HepG2 (cell line): ENCODE data around the gene PXMP4. TPM values are rescaled to one million over a fixed set of nuclear protein-coding genes. Genes with fewer than 3 reads are reported as not detected.

ENCODE experiments used
- CHD2 ChIP-seq: IDR thresholded peaks from 2 replicates; pipeline ENCODE4 v1.6.1; 2011; ENCODE audit warnings: low read depth, low read length, improper control_type of control experiment
- HNRNPH1 ChIP-seq: fragments of 200-400 bp; formaldehyde crosslinking; optimal IDR thresholded peaks from 2 replicates; pipeline ENCODE3; 2017; ENCODE audit warnings: mild to moderate bottlenecking, low read depth, low read length
- HNRNPLL ChIP-seq: fragments of 200-400 bp; formaldehyde crosslinking; IDR thresholded peaks from 2 replicates; pipeline ENCODE4 v1.6.1; 2017; ENCODE audit warnings: mild to moderate bottlenecking, low read depth, low read length; ENCODE audit not compliant: poor library complexity, severe bottlenecking
- IKZF1 ChIP-seq: fragments of 450-650 bp; IDR thresholded peaks from 2 replicates; pipeline ENCODE4 v1.7.1; 2016
- MED1 ChIP-seq: sonication (generic); formaldehyde crosslinking; IDR thresholded peaks from 2 replicates; pipeline ENCODE4 v1.4.0; 2020; ENCODE audit warnings: missing genetic modification reagents
- MEIS1 ChIP-seq: sonication (generic); formaldehyde crosslinking; IDR thresholded peaks from 2 replicates; pipeline ENCODE4 v1.9.0; 2021; ENCODE audit warnings: mild to moderate bottlenecking, missing genetic modification reagents, moderate library complexity, borderline replicate concordance
- NFIC ChIP-seq: IDR thresholded peaks from 2 replicates; pipeline ENCODE4 v1.6.1; 2012; ENCODE audit warnings: mild to moderate bottlenecking, low read length, inconsistent platforms
- NFYB ChIP-seq: sonication (generic); formaldehyde crosslinking; IDR thresholded peaks from 2 replicates; pipeline ENCODE4 v1.4.0; 2020; ENCODE audit warnings: missing genetic modification reagents
- TBX3 ChIP-seq: fragments of 450-650 bp; IDR thresholded peaks from 2 replicates; pipeline ENCODE4 v1.6.1; 2017; ENCODE audit warnings: antibody characterized with exemption, mild to moderate bottlenecking, inconsistent platforms, borderline replicate concordance
- THAP11 ChIP-seq: IDR thresholded peaks from 2 replicates; pipeline ENCODE4 v1.6.1; 2016; ENCODE audit warnings: missing biosample characterization, missing genetic modification reagents
- ZC3H13 ChIP-seq: sonication (generic); formaldehyde crosslinking; IDR thresholded peaks from 2 replicates; pipeline ENCODE4 v1.8.1; 2023; ENCODE audit warnings: mild to moderate bottlenecking, missing genetic modification reagents, moderate library complexity
- ZNF431 ChIP-seq: sonication (generic); formaldehyde crosslinking; IDR thresholded peaks from 2 replicates; pipeline ENCODE4 v1.9.0; 2022; ENCODE audit warnings: missing genetic modification reagents, low read depth, mild to moderate bottlenecking, borderline replicate concordance
- ZNF549 ChIP-seq: sonication (generic); formaldehyde crosslinking; IDR thresholded peaks from 2 replicates; pipeline ENCODE4 v1.5.0; 2020; ENCODE audit warnings: missing genetic modification reagents
- ZNF761 ChIP-seq: sonication (generic); formaldehyde crosslinking; conservative IDR thresholded peaks from 2 replicates; pipeline ENCODE4 v1.4.0; 2020; ENCODE audit warnings: mild to moderate bottlenecking, missing genetic modification reagents
- ZNF788 ChIP-seq: sonication (generic); formaldehyde crosslinking; IDR thresholded peaks from 2 replicates; pipeline ENCODE4 v1.5.0; 2020; ENCODE audit warnings: mild to moderate bottlenecking, missing genetic modification reagents, borderline replicate concordance
- ZSCAN29 ChIP-seq: sonication (generic); formaldehyde crosslinking; conservative IDR thresholded peaks from 2 replicates; pipeline ENCODE4 v1.4.0; 2020; ENCODE audit warnings: mild to moderate bottlenecking, missing genetic modification reagents
- polyA plus RNA-seq, 8 experiments: library from polyadenylated mRNA; depleted of rRNA in 3 of 8; stranded (reverse) in 7 of 8; unstranded in 1 of 8; fragments of >200 nt; fragmentation: Illumina TruSeq in 4 of 8; extraction: Trizol in 4 of 8; gene quantifications; 2 replicates each; pipeline versions ENCODE4 v1.2.1 to v1.2.3, GENCODE V29; 2011 to 2016; ENCODE audit warnings: low read depth in 4 of 8, missing spikeins in 1 of 8, mixed read lengths in 1 of 8; ENCODE audit not compliant: insufficient read depth in 1 of 8
- total RNA-seq, 5 experiments: library from RNA; depleted of rRNA; stranded (reverse); fragments of >200 nt; fragmentation: Illumina TruSeq; extraction: Trizol; gene quantifications; 2 replicates each; pipeline ENCODE4 v1.2.3, GENCODE V29; 2016; ENCODE audit warnings: low read depth in 1 of 5
- TF ChIP-seq, protein P1 (sequence below), 2 experiments: sonication (generic) in 1 of 2; formaldehyde crosslinking in 1 of 2; IDR thresholded peaks; 2 replicates each; pipeline versions ENCODE4 v1.6.1 to v1.9.0; 2014 to 2022; ENCODE audit warnings: antibody characterized with exemption in 1 of 2, borderline replicate concordance in 1 of 2, inconsistent platforms in 1 of 2, low read depth in 1 of 2, missing genetic modification reagents in 1 of 2
- TF ChIP-seq, protein P2 (sequence below): sonication (generic); formaldehyde crosslinking; IDR thresholded peaks from 2 replicates; pipeline ENCODE4 v1.5.1; 2020; ENCODE audit warnings: missing genetic modification reagents, mild to moderate bottlenecking, borderline replicate concordance
- TF ChIP-seq, protein P3 (sequence below): sonication (generic); formaldehyde crosslinking; IDR thresholded peaks from 2 replicates; pipeline ENCODE4 v1.4.0; 2020; ENCODE audit warnings: missing genetic modification reagents

PXMP4 gene
- total and polyA plus RNA-seq, 2 of the 13 experiments (the other 11 are each of a cell fraction or from before 2014, with no cell fraction given), result not detected

DNA sequence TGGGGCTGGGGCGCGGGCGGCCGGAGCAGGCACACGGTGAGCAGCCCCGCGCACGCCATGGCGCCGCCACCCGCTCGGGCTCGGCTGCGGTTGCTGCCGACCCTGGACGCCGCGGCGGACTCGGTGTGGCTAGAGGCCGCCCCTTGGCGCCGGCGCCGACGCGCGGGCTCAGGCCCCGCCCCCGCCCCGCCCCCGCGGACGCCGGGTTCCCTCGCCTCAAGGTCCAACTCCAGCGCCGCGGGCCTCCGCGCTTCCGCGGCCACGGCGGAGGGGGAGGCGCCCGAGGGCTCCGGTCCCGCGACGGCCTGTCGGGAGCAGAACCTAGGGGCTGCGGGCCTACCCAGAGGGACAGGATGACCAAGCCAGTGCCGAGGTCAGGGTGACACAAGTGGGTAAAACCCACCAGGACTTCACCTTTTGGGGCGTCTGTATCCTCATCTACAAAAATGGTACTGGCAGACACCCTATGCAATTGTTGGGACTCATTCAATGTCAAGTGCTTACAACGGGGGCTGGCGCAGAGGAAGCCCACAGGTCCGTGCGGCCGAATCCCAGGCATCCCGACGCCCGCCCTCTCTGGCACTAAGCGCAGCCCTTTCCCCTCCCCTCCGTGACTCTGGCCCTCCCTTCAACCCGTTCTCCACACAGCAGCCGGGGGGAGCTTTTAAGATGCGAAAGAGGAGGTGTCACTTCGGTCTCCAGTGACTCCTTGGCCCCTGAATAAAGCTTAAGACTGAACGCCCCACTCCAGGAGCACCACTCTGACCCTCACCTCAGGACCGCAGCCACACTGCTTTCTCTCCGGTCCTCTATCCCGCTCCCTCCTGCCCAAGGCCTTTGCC, 45.6 kb downstream of the PXMP4 start, which contains the start of gene NECAB3 (continued):
- TF ChIP-seq, protein P1, sequence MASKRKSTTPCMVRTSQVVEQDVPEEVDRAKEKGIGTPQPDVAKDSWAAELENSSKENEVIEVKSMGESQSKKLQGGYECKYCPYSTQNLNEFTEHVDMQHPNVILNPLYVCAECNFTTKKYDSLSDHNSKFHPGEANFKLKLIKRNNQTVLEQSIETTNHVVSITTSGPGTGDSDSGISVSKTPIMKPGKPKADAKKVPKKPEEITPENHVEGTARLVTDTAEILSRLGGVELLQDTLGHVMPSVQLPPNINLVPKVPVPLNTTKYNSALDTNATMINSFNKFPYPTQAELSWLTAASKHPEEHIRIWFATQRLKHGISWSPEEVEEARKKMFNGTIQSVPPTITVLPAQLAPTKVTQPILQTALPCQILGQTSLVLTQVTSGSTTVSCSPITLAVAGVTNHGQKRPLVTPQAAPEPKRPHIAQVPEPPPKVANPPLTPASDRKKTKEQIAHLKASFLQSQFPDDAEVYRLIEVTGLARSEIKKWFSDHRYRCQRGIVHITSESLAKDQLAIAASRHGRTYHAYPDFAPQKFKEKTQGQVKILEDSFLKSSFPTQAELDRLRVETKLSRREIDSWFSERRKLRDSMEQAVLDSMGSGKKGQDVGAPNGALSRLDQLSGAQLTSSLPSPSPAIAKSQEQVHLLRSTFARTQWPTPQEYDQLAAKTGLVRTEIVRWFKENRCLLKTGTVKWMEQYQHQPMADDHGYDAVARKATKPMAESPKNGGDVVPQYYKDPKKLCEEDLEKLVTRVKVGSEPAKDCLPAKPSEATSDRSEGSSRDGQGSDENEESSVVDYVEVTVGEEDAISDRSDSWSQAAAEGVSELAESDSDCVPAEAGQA (IDR thresholded peaks at IDR 0.05; ENCODE audit: low read depth), result no peak
- TF ChIP-seq, protein P1 (CRISPR knock-in tag; IDR thresholded peaks at IDR 0.05; ENCODE audit: borderline replicate concordance), result peak; percentile 94
- TF ChIP-seq NFYB (CRISPR knock-in tag), result no peak; the same call in 1 of the 2 replicates
- TF ChIP-seq THAP11 (CRISPR knock-in tag), result peak; percentile 76
- no peak for TF ChIP-seq HNRNPH1
- peak; percentile 60 for TF ChIP-seq ZNF761 (CRISPR knock-in tag)
- 0 out of 2 replicates have a peak, but pooled peaks have one; percentile 3 for TF ChIP-seq ZNF431
- TF ChIP-seq ZNF549, result peak; percentile 48; the same call in 1 of the 2 replicates
- TF ChIP-seq ZNF788 (CRISPR knock-in tag), result peak; percentile 90
- TF ChIP-seq TBX3, result no peak
- TF ChIP-seq MED1 (CRISPR knock-in tag), result peak; percentile 54
- TF ChIP-seq ZSCAN29 (CRISPR knock-in tag), result peak; percentile 53; the same call in 1 of the 2 replicates
- TF ChIP-seq NFIC, result no peak; the same call in 1 of the 2 replicates
- TF ChIP-seq, protein P2, sequence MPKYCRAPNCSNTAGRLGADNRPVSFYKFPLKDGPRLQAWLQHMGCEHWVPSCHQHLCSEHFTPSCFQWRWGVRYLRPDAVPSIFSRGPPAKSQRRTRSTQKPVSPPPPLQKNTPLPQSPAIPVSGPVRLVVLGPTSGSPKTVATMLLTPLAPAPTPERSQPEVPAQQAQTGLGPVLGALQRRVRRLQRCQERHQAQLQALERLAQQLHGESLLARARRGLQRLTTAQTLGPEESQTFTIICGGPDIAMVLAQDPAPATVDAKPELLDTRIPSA (CRISPR knock-in tag), result no peak
- TF ChIP-seq CHD2, result peak; percentile 62; the same call in 1 of the 2 replicates
- TF ChIP-seq HNRNPLL, result peak; percentile 69
- TF ChIP-seq IKZF1, result no peak
- peak; percentile 93 for TF ChIP-seq ZC3H13 (CRISPR knock-in tag)
- TF ChIP-seq, protein P3, sequence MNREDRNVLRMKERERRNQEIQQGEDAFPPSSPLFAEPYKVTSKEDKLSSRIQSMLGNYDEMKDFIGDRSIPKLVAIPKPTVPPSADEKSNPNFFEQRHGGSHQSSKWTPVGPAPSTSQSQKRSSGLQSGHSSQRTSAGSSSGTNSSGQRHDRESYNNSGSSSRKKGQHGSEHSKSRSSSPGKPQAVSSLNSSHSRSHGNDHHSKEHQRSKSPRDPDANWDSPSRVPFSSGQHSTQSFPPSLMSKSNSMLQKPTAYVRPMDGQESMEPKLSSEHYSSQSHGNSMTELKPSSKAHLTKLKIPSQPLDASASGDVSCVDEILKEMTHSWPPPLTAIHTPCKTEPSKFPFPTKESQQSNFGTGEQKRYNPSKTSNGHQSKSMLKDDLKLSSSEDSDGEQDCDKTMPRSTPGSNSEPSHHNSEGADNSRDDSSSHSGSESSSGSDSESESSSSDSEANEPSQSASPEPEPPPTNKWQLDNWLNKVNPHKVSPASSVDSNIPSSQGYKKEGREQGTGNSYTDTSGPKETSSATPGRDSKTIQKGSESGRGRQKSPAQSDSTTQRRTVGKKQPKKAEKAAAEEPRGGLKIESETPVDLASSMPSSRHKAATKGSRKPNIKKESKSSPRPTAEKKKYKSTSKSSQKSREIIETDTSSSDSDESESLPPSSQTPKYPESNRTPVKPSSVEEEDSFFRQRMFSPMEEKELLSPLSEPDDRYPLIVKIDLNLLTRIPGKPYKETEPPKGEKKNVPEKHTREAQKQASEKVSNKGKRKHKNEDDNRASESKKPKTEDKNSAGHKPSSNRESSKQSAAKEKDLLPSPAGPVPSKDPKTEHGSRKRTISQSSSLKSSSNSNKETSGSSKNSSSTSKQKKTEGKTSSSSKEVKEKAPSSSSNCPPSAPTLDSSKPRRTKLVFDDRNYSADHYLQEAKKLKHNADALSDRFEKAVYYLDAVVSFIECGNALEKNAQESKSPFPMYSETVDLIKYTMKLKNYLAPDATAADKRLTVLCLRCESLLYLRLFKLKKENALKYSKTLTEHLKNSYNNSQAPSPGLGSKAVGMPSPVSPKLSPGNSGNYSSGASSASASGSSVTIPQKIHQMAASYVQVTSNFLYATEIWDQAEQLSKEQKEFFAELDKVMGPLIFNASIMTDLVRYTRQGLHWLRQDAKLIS, result no peak
- TF ChIP-seq MEIS1 (CRISPR knock-in tag), result peak; percentile 93
